HepG2 (cell line): ENCODE results near the gene ORC4. TPM values are rescaled to one million over a fixed set of nuclear protein-coding genes. Genes with fewer than 3 reads are reported as not detected.

Experiments
- CAMTA2 ChIP-seq: sonication (generic); formaldehyde crosslinking; IDR thresholded peaks from 2 replicates; pipeline ENCODE4 v1.4.0; 2020; ENCODE audit warnings: mild to moderate bottlenecking, missing genetic modification reagents, borderline replicate concordance
- CCAR2 ChIP-seq: fragments of 200-400 bp; formaldehyde crosslinking; optimal IDR thresholded peaks from 2 replicates; pipeline ENCODE3; 2018; ENCODE audit warnings: low read depth, mild to moderate bottlenecking, low read length, moderate library complexity
- DNMT1 ChIP-seq: sonication (generic); formaldehyde crosslinking; IDR thresholded peaks from 2 replicates; pipeline ENCODE4 v1.5.1; 2020; ENCODE audit warnings: mild to moderate bottlenecking, missing genetic modification reagents
- FIP1L1 ChIP-seq: fragments of 200-400 bp; formaldehyde crosslinking; IDR thresholded peaks from 2 replicates; pipeline ENCODE4 v1.6.1; 2018; ENCODE audit warnings: low read depth, mild to moderate bottlenecking, low read length, moderate library complexity, borderline replicate concordance; ENCODE audit not compliant: insufficient read depth
- HCFC1 ChIP-seq: fragments of 150-350 bp; IDR thresholded peaks from 2 replicates; pipeline ENCODE4 v1.6.1; 2014; ENCODE audit warnings: low read depth, low read length
- HNRNPLL ChIP-seq: fragments of 200-400 bp; formaldehyde crosslinking; IDR thresholded peaks from 2 replicates; pipeline ENCODE4 v1.6.1; 2017; ENCODE audit warnings: mild to moderate bottlenecking, low read depth, low read length; ENCODE audit not compliant: poor library complexity, severe bottlenecking
- MED13 ChIP-seq: sonication (generic); formaldehyde crosslinking; IDR thresholded peaks from 2 replicates; pipeline ENCODE4 v1.5.0; 2020; ENCODE audit warnings: missing genetic modification reagents
- RARG ChIP-seq: sonication (generic); formaldehyde crosslinking; IDR thresholded peaks from 2 replicates; pipeline ENCODE4 v1.4.0; 2020; ENCODE audit warnings: low read depth, mild to moderate bottlenecking, missing genetic modification reagents
- SNRNP70 ChIP-seq: fragments of 200-400 bp; formaldehyde crosslinking; IDR thresholded peaks from 2 replicates; pipeline ENCODE4 v1.6.1; 2017; ENCODE audit warnings: mild to moderate bottlenecking, low read depth, low read length, moderate library complexity
- TBX2 ChIP-seq: sonication (generic); formaldehyde crosslinking; IDR thresholded peaks from 2 replicates; pipeline ENCODE4 v1.5.0; 2020; ENCODE audit warnings: missing genetic modification reagents, mild to moderate bottlenecking, borderline replicate concordance
- TGIF2 ChIP-seq: IDR thresholded peaks from 2 replicates; pipeline ENCODE4 v1.6.1; 2016; ENCODE audit warnings: control low read depth, missing compliant biosample characterization
- ZNF776 ChIP-seq: sonication (generic); formaldehyde crosslinking; IDR thresholded peaks from 2 replicates; pipeline ENCODE4 v1.4.0; 2020; ENCODE audit warnings: mild to moderate bottlenecking, missing genetic modification reagents
- polyA plus RNA-seq, 8 experiments: library from polyadenylated mRNA; depleted of rRNA in 3 of 8; stranded (reverse) in 7 of 8; unstranded in 1 of 8; fragments of >200 nt; fragmentation: Illumina TruSeq in 4 of 8; extraction: Trizol in 4 of 8; gene quantifications; 2 replicates each; pipeline versions ENCODE4 v1.2.1 to v1.2.3, GENCODE V29; 2011 to 2016; ENCODE audit warnings: low read depth in 4 of 8, missing spikeins in 1 of 8, mixed read lengths in 1 of 8; ENCODE audit not compliant: insufficient read depth in 1 of 8
- total RNA-seq, 5 experiments: library from RNA; depleted of rRNA; stranded (reverse); fragments of >200 nt; fragmentation: Illumina TruSeq; extraction: Trizol; gene quantifications; 2 replicates each; pipeline ENCODE4 v1.2.3, GENCODE V29; 2016; ENCODE audit warnings: low read depth in 1 of 5
- TF ChIP-seq, protein P1 (sequence below): sonication (generic); formaldehyde crosslinking; IDR thresholded peaks from 2 replicates; pipeline ENCODE4 v1.4.0; 2020; ENCODE audit warnings: missing genetic modification reagents, borderline replicate concordance
- TF ChIP-seq, protein P2 (sequence below): sonication (generic); formaldehyde crosslinking; IDR thresholded peaks from 2 replicates; pipeline ENCODE4 v1.4.0; 2020; ENCODE audit warnings: missing genetic modification reagents
- TF ChIP-seq, protein P3 (sequence below): sonication (generic); formaldehyde crosslinking; IDR thresholded peaks from 2 replicates; pipeline ENCODE4 v1.8.0; 2022; ENCODE audit warnings: mild to moderate bottlenecking, missing genetic modification reagents, moderate library complexity
- TF ChIP-seq, protein P4 (sequence below): sonication (generic); formaldehyde crosslinking; IDR thresholded peaks from 2 replicates; pipeline ENCODE4 v1.8.1; 2023; ENCODE audit warnings: mild to moderate bottlenecking, missing genetic modification reagents
- TF ChIP-seq, protein P5 (sequence below): sonication (generic); formaldehyde crosslinking; IDR thresholded peaks from 2 replicates; pipeline ENCODE4 v1.4.0; 2020; ENCODE audit warnings: mild to moderate bottlenecking, missing genetic modification reagents
- TF ChIP-seq, protein P6 (sequence below): sonication (generic); formaldehyde crosslinking; IDR thresholded peaks from 2 replicates; pipeline ENCODE4 v1.8.0; 2022; ENCODE audit warnings: mild to moderate bottlenecking, missing genetic modification reagents, borderline replicate concordance

Gene ORC4
- total and polyA plus RNA-seq, 2 of the 13 experiments (the other 11 are each of a cell fraction or from before 2014, with no cell fraction given): 28.6 to 84.8 TPM

DNA sequence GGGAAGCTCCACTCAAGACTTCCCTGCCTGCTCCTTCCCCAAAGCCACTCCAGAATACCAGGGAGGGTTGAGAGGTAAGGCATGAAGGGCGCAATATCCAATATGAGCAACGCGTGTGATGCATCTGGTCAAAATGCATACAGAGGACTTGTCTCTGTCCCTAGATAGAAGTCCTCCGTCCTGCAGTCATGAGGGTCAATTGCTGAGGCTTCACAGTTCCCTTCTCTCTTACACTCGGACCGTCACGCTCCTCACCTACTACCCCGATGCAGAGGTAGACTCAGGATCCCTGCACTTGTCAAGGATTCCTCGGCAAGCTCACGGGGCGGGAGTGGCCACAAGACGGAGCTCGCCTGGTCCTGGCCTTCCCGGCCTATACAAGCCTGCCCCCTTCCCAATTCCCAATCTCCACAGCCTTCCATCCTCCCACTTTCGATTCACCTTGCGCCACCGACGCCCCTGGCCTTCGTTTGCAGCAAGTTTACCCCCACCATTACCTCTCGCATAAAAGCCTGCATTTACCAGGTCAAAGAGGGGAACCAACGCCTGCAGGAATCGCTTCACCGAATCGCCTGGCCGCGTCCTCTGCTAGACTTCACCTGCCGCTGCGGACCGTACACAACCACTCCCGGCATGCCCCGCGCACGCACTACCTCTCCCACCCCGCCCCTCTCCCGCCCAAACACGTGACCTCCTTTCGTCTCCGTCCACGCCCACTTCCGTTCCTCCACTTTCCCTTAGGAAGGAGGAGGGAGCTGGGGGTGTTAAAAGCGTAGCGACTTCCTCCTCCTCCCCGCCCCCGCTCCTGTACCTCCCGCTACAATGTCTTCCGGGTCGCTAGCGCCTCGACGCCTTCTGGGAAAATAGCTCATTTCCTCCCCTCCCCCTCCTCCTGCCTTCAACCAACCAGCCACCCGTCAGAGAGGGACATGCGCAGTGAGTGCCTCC is at the start of gene ORC4 (continued):
- TF ChIP-seq, protein P1, sequence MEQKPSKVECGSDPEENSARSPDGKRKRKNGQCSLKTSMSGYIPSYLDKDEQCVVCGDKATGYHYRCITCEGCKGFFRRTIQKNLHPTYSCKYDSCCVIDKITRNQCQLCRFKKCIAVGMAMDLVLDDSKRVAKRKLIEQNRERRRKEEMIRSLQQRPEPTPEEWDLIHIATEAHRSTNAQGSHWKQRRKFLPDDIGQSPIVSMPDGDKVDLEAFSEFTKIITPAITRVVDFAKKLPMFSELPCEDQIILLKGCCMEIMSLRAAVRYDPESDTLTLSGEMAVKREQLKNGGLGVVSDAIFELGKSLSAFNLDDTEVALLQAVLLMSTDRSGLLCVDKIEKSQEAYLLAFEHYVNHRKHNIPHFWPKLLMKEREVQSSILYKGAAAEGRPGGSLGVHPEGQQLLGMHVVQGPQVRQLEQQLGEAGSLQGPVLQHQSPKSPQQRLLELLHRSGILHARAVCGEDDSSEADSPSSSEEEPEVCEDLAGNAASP (CRISPR knock-in tag): no peak; the same call in 1 of the 2 replicates
- TF ChIP-seq, protein P2, sequence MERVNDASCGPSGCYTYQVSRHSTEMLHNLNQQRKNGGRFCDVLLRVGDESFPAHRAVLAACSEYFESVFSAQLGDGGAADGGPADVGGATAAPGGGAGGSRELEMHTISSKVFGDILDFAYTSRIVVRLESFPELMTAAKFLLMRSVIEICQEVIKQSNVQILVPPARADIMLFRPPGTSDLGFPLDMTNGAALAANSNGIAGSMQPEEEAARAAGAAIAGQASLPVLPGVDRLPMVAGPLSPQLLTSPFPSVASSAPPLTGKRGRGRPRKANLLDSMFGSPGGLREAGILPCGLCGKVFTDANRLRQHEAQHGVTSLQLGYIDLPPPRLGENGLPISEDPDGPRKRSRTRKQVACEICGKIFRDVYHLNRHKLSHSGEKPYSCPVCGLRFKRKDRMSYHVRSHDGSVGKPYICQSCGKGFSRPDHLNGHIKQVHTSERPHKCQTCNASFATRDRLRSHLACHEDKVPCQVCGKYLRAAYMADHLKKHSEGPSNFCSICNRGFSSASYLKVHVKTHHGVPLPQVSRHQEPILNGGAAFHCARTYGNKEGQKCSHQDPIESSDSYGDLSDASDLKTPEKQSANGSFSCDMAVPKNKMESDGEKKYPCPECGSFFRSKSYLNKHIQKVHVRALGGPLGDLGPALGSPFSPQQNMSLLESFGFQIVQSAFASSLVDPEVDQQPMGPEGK: peak; percentile 97
- TF ChIP-seq SNRNP70 (no peak), CAMTA2 (CRISPR knock-in tag) (peak; percentile 95; the same call in 1 of the 2 replicates), TGIF2 (CRISPR knock-in tag) (peak; percentile 68), MED13 (CRISPR knock-in tag) (peak; percentile 89), FIP1L1 (no peak), HNRNPLL (peak; percentile 83), DNMT1 (CRISPR knock-in tag) (peak; percentile 45; the same call in 1 of the 2 replicates), RARG (CRISPR knock-in tag) (peak; percentile 89; the same call in 1 of the 2 replicates), ZNF776 (CRISPR knock-in tag) (peak; percentile 83; the same call in 1 of the 2 replicates), CCAR2 (no peak), HCFC1 (peak; percentile 69), TBX2 (CRISPR knock-in tag) (peak; percentile 88; the same call in 1 of the 2 replicates)
- TF ChIP-seq, protein P3, sequence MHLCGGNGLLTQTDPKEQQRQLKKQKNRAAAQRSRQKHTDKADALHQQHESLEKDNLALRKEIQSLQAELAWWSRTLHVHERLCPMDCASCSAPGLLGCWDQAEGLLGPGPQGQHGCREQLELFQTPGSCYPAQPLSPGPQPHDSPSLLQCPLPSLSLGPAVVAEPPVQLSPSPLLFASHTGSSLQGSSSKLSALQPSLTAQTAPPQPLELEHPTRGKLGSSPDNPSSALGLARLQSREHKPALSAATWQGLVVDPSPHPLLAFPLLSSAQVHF (CRISPR knock-in tag): no peak
- TF ChIP-seq, protein P4, sequence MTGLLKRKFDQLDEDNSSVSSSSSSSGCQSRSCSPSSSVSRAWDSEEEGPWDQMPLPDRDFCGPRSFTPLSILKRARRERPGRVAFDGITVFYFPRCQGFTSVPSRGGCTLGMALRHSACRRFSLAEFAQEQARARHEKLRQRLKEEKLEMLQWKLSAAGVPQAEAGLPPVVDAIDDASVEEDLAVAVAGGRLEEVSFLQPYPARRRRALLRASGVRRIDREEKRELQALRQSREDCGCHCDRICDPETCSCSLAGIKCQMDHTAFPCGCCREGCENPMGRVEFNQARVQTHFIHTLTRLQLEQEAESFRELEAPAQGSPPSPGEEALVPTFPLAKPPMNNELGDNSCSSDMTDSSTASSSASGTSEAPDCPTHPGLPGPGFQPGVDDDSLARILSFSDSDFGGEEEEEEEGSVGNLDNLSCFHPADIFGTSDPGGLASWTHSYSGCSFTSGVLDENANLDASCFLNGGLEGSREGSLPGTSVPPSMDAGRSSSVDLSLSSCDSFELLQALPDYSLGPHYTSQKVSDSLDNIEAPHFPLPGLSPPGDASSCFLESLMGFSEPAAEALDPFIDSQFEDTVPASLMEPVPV: 0 out of 2 replicates have a peak, but pooled peaks have one; percentile 72
- TF ChIP-seq, protein P5, sequence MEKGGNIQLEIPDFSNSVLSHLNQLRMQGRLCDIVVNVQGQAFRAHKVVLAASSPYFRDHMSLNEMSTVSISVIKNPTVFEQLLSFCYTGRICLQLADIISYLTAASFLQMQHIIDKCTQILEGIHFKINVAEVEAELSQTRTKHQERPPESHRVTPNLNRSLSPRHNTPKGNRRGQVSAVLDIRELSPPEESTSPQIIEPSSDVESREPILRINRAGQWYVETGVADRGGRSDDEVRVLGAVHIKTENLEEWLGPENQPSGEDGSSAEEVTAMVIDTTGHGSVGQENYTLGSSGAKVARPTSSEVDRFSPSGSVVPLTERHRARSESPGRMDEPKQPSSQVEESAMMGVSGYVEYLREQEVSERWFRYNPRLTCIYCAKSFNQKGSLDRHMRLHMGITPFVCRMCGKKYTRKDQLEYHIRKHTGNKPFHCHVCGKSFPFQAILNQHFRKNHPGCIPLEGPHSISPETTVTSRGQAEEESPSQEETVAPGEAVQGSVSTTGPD (CRISPR knock-in tag): no peak
- TF ChIP-seq, protein P6, sequence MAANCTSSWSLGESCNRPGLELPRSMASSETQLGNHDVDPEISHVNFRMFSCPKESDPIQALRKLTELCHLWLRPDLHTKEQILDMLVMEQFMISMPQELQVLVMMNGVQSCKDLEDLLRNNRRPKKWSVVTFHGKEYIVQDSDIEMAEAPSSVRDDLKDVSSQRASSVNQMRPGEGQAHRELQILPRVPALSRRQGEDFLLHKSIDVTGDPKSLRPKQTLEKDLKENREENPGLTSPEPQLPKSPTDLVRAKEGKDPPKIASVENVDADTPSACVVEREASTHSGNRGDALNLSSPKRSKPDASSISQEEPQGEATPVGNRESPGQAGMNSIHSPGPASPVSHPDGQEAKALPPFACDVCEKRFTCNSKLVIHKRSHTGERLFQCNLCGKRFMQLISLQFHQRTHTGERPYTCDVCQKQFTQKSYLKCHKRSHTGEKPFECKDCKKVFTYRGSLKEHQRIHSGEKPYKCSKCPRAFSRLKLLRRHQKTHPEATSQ (CRISPR knock-in tag): peak; percentile 86
